ENCODE data around the gene TFIP11.
A peak's percentile ranks its signal among the peaks of the same experiment; 100 is the strongest.

TFIP11 gene

DNA sequence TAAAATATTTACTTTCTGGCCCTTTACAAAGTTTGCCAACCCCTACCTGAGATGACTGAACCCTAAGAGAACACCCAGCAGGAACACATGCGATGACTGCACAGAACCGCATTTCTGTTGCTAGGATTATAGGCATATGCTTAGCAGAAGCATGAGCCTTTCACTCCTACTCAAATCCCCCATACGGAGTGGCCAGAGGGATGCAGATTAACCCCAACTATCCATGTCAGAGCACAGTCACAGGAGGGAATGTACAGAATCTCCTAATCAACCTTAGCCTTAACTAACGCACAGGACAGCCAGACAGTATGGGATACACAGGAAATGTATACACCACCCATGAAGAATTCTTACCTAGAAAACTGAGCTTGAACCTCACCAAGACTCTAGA is 34.9 kb downstream of the TFIP11 start:
- DNase-seq, result no peak

GRCh38 chr22:26476705-26477340 is 35.5 kb downstream of the TFIP11 start:
- peak; percentile 87 for DNase-seq

DNA sequence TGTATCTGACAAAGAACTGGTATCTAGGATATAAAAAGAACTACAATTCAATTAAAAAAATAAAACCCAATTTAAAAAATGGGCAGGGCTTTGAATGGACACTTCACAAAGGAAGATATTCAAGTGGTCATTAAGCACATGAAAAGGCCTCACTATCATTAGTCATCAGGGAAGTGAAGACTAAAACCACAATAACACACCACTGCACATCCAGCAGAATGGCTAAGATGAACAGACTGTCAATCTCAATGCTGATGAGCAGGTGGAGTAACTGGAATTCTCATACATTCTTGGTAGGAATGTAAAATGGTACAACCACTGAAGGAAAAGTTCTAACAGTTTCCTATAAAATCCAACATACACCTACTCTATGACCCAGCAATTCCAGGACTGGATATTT is 37.6 kb downstream of the TFIP11 start:
- peak; percentile 24 for DNase-seq

- DNase-seq, result peak; percentile 95
These were observed 40.8 kb downstream of the TFIP11 start for GRCh38 chr22:26471522-26471921.

DNA sequence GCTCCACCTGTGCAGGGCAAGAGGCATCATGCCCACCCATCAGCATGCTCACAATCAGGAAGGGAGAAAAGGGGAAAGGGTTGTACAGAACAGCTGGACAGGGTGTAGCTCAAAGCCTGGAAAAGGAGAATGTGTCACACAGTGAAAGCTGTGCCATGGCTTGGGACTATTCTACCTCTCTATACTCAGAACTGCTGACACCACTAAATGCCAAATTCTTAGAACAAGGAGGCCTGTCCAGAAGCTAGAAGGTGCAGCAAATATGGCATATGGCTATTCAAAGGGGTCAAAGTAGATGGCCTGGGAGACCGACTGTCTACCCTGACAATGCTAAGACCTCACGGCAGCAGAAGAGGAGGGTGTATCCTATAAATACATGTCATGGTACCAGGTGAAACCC is 41.5 kb downstream of the TFIP11 start:
- DNase-seq, result no peak

DNA sequence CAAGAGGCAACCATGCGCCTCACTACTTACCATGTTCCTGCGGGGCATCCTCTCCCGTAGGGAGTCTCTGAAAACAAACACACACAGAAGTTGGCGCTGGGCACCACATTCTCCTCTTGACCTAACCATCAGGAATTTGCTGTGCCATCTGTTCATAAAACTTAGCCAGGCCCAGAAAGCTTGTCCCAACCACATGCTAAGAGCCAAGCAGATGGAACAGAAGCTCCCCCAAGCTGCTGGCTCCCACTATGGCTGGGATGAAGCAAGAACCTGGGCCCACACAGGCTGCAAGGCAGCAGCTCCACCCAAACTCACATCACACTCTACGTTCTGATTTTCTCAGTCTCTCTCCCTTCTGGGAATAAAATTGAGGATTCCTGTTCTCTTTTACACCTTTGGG is 46.1 kb downstream of the TFIP11 start:
- no peak for DNase-seq

- peak; percentile 17 for DNase-seq
These were observed 48.0 kb downstream of the TFIP11 start for GRCh38 chr22:26464312-26464711.

DNA sequence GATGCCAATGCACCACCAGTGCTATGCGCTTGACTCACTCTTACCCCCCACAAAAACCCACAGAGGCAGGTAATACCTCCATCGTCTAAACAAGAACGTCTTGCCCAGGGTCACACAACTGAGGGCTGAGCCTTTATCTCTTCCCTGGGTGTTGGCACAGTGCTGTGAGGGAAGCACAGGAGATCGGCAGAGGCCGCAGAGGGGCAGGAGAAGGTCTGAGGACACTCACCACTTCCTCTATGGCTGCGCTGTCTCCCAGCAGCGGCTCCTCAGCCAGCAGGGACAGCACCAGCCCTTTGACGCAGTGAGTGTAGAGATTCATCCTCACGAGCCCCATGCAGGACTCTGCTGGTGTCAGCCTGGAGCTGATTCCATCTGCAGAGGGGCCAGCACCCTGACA is 48.6 kb downstream of the TFIP11 start:
- no peak for DNase-seq

DNA sequence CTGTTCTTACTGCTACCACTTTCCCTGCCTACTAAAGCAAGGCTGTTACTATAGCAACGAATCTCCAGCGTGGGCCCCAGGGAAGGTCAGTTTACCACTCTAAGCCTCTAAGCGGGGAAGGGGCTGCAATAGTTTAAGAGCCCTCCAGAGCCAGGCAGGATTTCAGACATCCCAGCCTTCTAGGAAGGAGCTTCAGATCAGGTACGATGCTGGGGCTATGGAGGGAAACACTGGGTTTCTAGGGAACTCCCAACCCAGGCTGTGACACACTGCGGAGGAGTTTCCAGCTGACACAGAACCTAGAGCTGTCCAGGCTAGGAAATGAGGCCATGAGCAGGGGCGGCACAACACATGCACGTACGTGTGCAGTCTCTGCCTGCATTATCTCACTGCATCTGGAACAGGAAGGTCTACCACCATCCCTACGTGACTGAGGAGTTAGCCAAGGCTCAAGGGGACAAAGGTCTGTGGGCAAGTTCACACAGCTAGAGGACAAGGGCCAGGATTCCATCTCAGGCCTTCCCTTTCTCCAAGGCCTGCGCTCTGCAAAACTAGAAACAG is 49.1 kb downstream of the TFIP11 start:
- DNase-seq, result no peak

DNA sequence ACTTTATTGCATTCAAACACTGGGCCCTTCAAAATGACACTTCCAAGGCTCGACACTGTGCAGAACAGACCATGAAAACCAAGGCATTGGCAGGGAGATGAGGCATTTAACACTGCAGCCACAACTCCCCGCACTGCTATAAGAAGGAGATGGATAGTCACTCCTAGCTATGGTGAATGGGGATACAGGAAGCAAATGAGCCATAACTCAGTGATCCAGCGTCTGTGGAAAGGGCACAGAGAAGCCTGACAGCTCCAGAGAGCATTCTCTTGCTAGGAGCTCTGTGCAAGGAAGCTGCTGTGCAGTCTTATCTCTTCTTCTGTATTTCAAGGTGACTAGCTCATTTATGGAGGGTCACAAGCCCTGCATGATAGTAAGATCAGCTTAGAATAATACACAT is 49.6 kb downstream of the TFIP11 start:
- no peak for DNase-seq

DNA sequence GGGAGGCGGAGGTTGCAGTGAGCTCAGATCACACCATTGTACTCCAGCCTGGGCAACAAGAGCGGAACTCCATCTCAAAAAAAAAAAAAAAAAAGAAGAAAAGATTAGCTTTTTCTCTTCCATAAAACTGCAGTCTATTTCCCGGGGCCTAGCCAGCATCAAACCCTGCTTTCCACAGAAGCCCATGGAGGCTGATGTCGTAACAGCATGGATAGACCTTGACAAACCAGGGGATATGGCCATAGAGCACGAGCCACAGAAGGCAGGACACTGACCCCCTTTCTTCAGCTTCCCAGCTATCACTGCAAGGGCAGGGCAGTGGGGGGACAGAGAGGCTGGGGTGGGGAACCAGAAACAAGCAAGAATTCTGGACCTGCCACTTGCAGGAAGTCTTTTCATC is 50.2 kb downstream of the TFIP11 start:
- no peak for DNase-seq

GRCh38 chr22:26461188-26461810 is 51.0 kb downstream of the TFIP11 start:
- peak; percentile 51 for DNase-seq

DNA sequence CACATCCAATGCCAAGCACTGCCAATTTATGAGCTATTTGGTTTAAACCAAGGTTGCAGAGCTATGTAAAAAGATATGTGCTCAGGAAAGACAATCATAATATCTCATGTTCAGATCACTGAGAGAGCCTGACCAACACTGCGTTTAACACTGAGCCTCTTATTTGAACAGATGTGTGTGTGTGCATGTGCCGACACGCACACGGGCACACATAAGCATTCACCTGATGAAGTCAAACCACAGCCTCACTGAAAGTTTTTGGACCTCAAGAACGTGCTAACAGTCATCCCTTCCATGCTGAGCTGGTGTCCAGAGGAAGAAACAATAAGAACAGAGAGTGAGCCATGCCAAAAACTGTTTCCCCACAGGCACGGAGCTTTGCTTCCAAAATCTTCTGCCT is 52.1 kb downstream of the TFIP11 start:
- DNase-seq, result no peak

DNA sequence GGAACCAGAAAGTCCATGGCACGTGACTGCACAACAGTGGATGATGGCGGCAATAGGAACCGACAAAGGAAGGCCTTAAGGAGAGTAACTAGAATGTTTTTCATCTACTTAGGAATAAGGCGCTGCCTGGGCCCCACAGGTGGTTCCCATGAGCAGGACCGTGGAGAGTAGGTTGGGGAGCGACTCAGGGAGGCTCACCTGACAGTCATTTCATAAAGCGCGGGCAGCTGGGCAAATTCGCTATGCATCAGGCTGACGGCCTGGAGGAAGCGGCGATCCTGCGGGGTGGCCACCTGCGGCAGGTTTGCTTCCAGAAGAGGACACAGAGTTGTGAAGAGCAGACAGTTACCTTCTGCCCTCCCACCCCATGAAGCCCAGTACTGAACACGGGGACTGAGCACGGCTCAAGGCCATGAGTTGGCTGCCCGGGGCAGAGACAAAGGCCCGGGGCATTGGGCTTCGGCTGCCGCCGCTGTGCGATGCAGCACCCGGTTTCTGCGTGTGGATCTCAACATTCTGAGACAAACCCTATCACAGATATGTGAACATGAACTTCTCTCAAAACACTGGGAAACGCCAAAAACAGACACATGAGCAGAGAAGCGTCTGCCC is 54.5 kb downstream of the TFIP11 start:
- DNase-seq, result no peak

- DNase-seq, result no peak
These were observed 58.3 kb downstream of the TFIP11 start for GRCh38 chr22:26453812-26454500.

DNA sequence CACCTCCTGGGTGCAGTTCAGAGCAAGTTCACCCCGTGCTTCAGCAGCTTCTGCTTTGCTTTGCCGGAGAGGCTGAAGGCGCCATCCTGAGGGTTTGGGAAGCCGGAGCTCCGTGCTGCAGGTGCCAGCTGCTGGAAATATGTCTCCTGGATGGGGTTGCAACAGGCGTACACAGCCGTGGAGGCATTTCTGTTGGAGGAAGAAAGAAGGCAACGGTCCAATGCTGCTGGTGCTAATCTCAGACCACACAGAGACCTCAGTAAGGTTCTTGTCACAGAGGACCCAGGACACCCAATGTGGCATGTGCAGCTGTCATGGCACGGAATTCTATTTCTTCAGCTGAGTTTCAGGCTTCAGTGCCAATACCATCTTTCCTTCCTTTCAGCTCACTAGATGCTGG is 59.1 kb downstream of the TFIP11 start:
- no peak for DNase-seq

DNA sequence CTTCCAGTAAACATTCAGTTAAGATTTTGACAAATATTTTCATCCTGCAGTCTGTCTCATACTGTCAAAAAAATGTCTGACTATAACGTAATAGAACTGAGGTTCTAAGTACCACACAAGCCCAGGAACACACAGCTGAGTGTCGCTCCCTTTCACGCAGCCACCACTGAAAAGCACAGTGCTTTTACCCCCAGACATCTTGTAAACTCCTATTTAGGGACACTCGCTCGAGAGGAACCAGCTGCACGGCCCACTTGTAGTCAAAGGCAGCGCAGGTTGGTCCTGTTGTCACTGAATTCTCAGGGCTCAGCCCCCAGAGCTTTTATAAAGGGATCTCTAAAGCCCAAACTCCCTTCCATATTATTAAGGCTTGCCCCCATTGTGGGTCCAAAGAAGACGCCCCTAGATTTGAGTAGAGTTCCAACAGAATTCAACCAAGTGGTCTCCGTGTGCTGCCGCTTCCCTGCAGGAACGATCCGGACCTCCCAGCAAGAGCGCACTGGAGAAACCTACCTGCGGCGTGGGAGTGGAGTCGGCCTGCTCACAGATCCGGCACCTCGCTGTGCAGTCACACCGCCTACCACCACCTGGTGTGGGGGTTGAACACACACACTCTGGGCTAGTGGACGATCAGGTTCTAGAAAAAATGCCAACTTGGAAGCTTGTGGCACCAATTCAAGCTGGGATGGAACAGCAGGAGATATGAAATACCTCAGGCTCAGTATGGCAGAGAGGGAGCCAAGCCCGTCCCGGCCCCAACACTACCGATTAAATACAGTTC is 59.8 kb downstream of the TFIP11 start:
- DNase-seq, result no peak

- DNase-seq, result no peak
These were observed 61.7 kb downstream of the TFIP11 start for GRCh38 chr22:26450453-26451185.

DNA sequence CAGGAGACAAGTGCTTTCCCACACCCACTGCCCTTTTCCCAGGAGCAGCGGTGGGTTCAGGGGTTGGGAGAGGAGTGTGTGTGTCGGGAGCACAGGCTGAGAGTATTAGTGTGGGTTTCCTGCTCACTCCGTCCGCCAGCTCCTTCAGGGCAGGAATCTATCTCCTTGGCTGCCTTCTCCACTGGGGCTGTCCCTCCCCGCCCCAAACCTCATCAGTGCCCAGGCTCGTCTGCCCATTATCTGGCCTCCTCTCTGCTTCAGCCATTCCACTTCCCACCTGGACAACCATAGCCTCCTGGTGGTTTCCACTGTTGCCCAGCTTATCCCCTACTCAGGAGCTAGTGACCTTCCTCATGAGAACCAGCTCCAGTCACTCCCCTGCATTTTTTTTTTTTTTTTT is 63.3 kb downstream of the TFIP11 start:
- no peak for DNase-seq

- no peak for DNase-seq
These were observed 63.9 kb downstream of the TFIP11 start for GRCh38 chr22:26448334-26448733.

GRCh38 chr22:26447584-26448329 is 64.5 kb downstream of the TFIP11 start:
- no peak for DNase-seq

Data from fibroblast of skin of back (primary cell).